Dedifferentiated amniotic fluid mesenchymal stem cell (primary cell): ENCODE measurements around the gene ABCG1.

Experiments used
- DNase-seq: peaks from one replicate; pipeline ENCODE4 v3.0.0-alpha.2; 2016; ENCODE audit errors: extremely low spot score

ABCG1 gene

DNA sequence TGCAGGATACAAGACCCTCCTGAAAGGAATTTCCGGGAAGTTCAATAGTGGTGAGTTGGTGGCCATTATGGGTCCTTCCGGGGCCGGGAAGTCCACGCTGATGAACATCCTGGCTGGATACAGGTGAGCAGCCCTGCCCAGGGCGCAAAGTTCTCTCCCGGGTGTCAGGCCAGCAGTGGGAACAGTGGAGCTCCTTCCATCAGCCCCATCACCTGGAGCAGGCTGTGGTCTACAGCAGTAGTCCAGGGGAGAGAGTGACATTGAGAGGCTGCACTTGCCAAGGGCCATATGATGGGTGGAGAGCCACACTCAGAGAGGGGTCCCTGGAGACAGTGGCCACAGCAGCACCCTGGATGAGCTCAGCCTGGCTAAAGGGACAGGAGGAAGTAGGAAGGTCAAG lies 52.1 kb downstream of the ABCG1 start:
- no peak for DNase-seq

- no peak for DNase-seq
These were observed 53.4 kb downstream of the ABCG1 start for GRCh38 chr21:42272109-42272962.

DNA sequence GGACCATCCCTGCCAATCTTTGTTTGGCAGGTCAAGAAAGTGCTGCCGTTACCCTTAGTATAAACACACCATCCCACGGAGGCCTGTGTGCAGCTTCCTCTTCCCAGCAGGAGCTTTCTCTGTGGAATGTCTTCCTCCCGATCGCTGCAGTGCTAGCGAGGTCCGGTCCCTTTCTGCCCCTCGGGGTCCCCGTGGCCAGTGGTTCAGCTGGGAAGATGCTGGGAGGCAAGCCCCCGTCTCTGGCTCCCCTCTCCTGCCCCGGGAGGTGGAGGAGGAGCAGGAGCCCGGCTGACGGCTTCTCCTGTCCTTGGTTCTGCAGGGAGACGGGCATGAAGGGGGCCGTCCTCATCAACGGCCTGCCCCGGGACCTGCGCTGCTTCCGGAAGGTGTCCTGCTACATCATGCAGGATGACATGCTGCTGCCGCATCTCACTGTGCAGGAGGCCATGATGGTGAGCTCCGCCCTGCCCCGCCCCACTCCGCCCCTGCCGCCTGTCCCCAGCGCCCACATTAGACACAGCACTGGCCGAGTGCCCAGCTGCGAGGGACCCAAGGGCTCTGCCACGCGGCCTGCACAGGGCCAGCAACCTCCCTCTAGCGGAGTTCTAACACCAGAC lies 54.2 kb downstream of the ABCG1 start:
- no peak for DNase-seq

- DNase-seq, result no peak
These were observed 57.1 kb downstream of the ABCG1 start for GRCh38 chr21:42276076-42276475.

GRCh38 chr21:42276526-42277154 lies 57.7 kb downstream of the ABCG1 start:
- DNase-seq, result no peak

DNA sequence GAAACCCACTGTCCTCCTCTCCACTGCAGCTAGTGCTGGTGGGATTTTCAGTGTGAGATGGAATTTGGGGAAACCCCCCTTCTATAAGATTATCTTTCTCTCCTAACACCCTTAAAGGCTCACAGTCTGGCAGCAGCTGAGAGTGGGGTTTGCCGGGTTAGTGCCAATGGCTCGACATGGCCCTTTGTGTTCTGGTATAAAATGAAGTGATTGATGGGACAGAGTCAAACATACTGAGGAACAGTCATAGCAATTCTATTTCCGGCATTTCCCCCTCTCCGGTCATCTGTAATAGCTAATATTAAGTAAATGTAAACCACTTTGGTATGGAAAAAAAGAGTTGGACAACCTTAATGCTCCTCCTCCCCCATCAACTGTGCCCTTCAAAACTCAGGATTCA lies 58.7 kb downstream of the ABCG1 start:
- DNase-seq, result no peak

GRCh38 chr21:42278451-42279149 lies 59.7 kb downstream of the ABCG1 start:
- no peak for DNase-seq

DNA sequence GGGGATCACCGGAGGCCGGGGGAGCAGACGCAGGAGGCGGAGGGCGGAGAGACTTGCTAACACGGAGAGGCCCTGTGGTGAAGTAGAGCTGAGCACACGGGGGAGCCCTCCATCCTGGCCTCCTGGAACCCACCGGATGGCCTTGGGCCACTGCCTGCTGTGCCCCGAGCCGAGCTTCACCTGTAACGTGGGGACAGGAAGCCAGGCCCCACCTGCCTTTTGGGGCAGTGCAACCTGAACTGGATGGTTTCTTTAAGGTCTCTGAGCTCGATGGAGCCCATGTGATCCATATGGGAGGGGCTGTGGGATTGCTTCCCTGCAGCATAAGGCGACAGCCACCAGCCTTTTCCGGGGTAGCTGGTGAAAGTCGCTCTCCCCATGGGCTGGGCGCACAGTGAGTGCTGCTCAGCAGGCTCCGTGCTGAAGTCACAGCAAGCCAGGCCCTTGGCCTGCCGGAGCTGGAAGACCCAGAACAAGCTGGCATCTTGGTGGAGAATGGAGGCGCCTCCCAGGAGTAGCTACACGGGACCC lies 60.5 kb downstream of the ABCG1 start:
- no peak for DNase-seq

GRCh38 chr21:42279888-42280287 lies 60.9 kb downstream of the ABCG1 start:
- no peak for DNase-seq

DNA sequence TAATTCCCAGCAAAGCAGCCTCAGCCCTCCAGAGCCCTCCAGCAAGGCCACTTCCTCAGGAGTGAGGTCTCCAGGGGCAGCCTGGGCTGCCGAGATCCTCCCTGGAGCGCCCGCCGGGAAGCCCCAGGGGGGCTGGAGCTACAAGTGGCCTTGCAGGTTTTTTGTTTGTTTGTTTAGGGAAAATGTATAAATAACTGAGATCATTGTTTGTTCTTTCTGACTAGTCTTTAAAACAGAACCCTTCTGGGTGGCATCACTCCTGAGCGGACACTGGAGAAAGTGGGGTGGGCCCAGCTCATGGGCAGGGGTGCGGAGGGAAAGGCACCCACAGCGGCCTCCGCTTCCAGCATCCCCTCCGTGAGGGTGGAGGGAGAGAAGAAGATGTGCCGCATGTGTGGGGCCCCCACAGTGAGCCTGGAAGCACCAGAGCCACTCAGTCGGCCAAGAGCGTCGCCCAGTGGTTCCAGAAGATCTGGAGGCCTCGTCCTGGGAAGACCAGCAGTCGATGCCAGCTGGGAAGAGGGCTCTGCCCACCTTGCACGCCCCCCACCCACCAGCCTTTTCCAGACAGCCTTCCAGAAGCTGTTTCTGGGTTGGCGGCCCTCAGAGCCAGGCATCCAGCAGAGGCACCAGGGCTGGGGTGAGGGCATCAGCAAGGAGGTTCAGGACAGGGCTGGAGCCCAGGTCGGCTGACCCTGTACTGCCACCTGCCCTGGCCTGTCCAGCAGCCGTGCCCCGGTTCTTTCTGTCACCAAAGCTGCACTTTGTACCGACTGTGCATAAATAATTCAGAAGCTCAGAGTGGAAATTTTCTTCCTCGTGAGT lies 61.6 kb downstream of the ABCG1 start:
- DNase-seq, result no peak

DNA sequence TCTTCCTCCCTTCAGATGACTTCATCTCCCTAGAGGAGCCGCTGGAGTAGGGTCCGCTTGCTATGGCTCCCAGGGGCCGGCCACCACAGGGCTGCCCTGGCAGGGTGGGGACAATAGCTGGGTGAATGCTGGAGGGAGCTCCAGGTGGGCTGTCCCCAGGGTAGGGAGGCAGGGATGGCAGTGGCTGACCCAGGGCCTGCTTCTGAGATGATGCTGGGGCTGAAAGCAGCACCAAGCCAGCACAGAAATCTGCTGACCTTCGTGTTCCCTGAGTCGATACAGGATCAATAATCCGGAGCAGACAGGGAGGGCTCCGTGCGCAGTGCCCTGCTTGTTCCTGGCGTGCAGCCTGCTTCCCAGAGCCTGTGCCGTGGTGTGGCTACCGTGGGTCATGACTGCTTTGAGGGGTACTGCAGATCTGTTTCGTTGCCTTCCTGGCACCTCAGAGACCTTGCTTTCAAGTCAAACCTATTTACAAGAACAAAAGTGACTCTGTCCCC lies 62.3 kb downstream of the ABCG1 start:
- no peak for DNase-seq

DNA sequence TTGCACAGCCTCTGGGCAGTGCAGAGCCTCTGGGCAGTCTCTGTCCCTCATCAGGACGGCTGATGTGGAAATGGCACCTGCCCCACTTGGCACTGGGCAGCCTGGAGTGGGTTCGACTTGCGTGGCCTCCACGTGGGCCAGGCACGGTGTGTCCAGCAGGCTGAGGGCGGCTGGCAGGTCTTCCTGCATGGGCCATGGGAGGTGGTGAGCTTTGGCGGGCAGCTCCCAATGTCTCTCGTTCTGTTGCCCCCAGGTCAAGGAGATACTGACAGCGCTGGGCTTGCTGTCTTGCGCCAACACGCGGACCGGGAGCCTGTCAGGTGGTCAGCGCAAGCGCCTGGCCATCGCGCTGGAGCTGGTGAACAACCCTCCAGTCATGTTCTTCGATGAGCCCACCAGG lies 63.1 kb downstream of the ABCG1 start:
- DNase-seq, result no peak

- no peak for DNase-seq
These were observed 63.8 kb downstream of the ABCG1 start for GRCh38 chr21:42282715-42283114.

DNA sequence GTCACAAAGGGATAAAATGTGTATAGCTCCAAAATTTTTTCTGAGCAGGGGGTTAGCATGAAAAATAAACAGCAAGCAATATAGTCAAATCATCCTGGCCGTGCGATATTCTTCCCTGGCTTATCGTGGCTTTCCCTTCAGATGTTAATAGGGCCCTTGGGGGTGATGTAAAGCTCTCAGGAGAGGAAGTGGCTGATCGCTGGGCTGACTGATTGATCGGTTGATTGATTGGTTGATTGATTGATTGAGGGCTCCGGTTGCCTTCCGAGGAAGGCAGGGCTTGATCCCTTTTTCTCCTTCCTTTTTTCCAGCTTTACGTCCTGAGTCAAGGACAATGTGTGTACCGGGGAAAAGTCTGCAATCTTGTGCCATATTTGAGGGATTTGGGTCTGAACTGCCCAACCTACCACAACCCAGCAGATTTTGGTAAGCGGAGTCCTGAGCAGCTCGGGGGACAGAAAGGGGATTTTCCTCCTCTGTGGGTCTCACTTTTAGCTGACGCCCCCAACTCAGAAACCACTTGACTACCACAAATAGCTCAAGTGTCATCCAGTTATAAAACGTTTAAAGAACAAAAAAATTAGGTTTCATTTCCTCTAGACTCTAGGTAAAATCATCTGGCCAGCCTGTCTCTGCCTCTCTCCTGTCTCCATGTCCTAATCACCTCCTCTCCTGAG lies 66.8 kb downstream of the ABCG1 start:
- no peak for DNase-seq

- no peak for DNase-seq
These were observed 67.5 kb downstream of the ABCG1 start for GRCh38 chr21:42286416-42286815.

- DNase-seq, result no peak
These were observed 68.5 kb downstream of the ABCG1 start for GRCh38 chr21:42287193-42288083.

GRCh38 chr21:42288962-42289361 lies 70.0 kb downstream of the ABCG1 start:
- DNase-seq, result no peak

- no peak for DNase-seq
These were observed 71.0 kb downstream of the ABCG1 start for GRCh38 chr21:42289926-42290325.

DNA sequence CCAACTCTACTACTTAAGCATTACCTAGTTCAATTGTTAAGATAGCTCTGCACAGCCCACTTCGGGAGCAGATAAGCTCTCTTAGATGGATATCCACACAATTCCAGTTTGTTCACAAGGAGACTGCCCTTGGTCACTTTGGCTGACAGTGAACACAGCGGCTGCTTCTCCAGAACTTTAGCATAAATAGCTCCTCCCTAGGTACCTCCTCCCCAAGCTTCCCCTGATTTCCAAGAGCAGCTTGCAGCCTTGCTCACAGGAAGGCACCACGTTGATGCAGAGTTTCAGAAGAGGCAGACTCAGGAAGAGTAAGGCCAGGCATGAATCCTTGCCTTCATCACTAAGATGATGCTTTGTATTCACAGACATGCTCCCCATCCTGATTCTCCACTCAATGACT lies 71.6 kb downstream of the ABCG1 start:
- no peak for DNase-seq
